Osteocyte (in vitro differentiated cells): ENCODE measurements around the gene NBEA. TPM values are rescaled to one million over a fixed set of nuclear protein-coding genes. Genes with fewer than 3 reads are reported as not detected.
"Not testable (repeated sequence)": the region's sequence is repeated elsewhere in the genome, so short reads cannot be mapped to it uniquely, and the experiment has no call there.

Experiments
- DNase-seq: peaks from one replicate; pipeline ENCODE4 v3.0.0; 2021; ENCODE audit warnings: mixed read lengths; ENCODE audit not compliant: unreplicated experiment; ENCODE audit errors: extremely low spot score
- H3K27ac Mint-ChIP-seq: one replicate; pipeline ENCODE4 v1.8.0; 2021; ENCODE audit warnings: mild to moderate bottlenecking, mixed read lengths; ENCODE audit not compliant: unreplicated experiment
- H3K27me3 Mint-ChIP-seq: one replicate; pipeline ENCODE4 v1.8.0; 2021; ENCODE audit warnings: mixed read lengths; ENCODE audit not compliant: unreplicated experiment
- H3K36me3 Mint-ChIP-seq: one replicate; pipeline ENCODE4 v1.8.0; 2021; ENCODE audit warnings: mixed read lengths; ENCODE audit not compliant: unreplicated experiment
- H3K4me1 Mint-ChIP-seq: one replicate; pipeline ENCODE4 v1.8.0; 2021; ENCODE audit warnings: mixed read lengths; ENCODE audit not compliant: unreplicated experiment
- H3K4me3 Mint-ChIP-seq: one replicate; pipeline ENCODE4 v1.8.0; 2021; ENCODE audit warnings: mild to moderate bottlenecking, moderate library complexity, mixed read lengths; ENCODE audit not compliant: unreplicated experiment
- H3K9me3 Mint-ChIP-seq: one replicate; pipeline ENCODE4 v1.8.0; 2021; ENCODE audit warnings: mixed read lengths; ENCODE audit not compliant: unreplicated experiment
- total RNA-seq: library from RNA; stranded (reverse); gene quantifications from 2 replicates; pipeline ENCODE4 v1.2.1, GENCODE V29; 2021
- TF ChIP-seq, protein P1 (sequence below): fragments of 200-600 bp; sonication (generic); IDR thresholded peaks from 2 replicates; pipeline ENCODE4 v1.5.0; 2021; ENCODE audit warnings: antibody characterized with exemption, mild to moderate bottlenecking, moderate library complexity

Gene NBEA
- total RNA-seq, 1 donor from 2014 or later, result 10.9 TPM

DNA sequence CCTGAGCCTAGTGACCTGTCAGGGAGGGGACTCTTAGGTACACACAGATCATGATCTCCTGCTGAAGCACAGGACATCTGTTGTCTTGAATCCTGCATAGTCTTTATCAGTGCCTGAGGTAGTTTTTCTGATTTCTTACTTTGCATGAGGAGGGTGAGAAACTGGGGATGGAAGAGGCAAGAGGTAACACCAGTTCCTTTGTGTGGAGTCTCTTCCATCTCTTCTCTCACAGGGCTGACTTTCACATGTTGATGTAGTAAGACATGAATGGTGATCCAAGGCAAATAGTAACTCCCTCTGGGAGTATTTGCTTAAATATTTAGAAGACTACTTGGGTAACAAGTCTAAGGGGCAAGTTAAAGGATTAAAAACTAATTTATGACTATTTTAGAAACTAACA, 9.5 kb downstream of the NBEA start:
- TF ChIP-seq, protein P1, sequence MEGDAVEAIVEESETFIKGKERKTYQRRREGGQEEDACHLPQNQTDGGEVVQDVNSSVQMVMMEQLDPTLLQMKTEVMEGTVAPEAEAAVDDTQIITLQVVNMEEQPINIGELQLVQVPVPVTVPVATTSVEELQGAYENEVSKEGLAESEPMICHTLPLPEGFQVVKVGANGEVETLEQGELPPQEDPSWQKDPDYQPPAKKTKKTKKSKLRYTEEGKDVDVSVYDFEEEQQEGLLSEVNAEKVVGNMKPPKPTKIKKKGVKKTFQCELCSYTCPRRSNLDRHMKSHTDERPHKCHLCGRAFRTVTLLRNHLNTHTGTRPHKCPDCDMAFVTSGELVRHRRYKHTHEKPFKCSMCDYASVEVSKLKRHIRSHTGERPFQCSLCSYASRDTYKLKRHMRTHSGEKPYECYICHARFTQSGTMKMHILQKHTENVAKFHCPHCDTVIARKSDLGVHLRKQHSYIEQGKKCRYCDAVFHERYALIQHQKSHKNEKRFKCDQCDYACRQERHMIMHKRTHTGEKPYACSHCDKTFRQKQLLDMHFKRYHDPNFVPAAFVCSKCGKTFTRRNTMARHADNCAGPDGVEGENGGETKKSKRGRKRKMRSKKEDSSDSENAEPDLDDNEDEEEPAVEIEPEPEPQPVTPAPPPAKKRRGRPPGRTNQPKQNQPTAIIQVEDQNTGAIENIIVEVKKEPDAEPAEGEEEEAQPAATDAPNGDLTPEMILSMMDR, result no peak
- Mint-ChIP-seq H3K36me3 (peaks cover 4% of the 10 kb centered on the region), H3K27ac (no peak overlapping the region), H3K9me3 (peaks cover 6% of the 10 kb centered on the region), H3K27me3 (no peaks in the 10 kb centered on the region), H3K4me3 (no peak overlapping the region), H3K4me1 (no peaks in the 10 kb centered on the region)
- DNase-seq, result no peak

DNA sequence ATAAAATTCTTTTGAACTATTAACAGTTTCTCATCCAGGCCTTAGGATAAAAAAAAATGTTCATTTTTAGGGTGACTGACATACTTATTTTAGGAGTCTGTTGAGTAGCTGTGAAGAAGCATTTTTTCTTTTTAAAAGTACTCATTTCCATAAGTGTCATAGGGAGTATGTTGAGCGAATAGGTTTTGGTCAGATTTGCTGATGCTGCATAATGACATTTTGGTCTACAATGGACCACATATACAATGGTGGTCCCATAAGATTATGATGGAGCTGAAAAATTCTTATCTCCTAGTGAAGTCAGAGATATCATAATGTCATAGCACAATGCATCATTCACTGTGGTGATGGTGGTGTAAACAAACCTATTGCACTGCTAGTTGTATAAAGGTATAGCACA, 17.4 kb downstream of the NBEA start:
- Mint-ChIP-seq H3K36me3 (no peaks in the 10 kb centered on the region), H3K9me3 (no peaks in the 10 kb centered on the region), H3K27ac (no peak overlapping the region), H3K27me3 (no peaks in the 10 kb centered on the region), H3K4me3 (no peak overlapping the region), H3K4me1 (peaks cover 12% of the 10 kb centered on the region)
- DNase-seq, result no peak
- TF ChIP-seq, protein P1, result no peak

DNA sequence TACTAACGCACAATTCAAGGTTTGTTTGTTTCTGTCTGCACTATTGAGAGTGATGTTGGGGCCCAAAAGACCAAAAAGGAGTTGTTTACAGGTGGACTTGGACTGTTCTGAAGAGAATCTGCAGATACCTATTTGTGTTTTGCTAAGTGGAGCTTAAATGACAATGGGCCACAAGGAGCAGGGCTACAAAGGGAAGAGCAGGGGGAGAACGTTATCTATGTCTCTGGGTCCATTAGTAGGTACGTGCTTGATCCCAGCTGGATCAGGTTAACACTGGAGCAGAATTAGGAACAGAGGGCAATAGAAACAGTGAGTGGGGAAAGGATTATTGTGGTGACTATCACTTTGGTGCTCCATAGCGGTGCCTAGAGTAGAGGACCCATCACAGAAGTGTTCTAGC, 22.5 kb downstream of the NBEA start:
- DNase-seq, result no peak
- Mint-ChIP-seq H3K27ac (no peak overlapping the region), H3K36me3 (no peaks in the 10 kb centered on the region), H3K4me3 (no peak overlapping the region), H3K4me1 (peaks cover 3% of the 10 kb centered on the region), H3K27me3 (no peaks in the 10 kb centered on the region), H3K9me3 (no peaks in the 10 kb centered on the region)
- TF ChIP-seq, protein P1, result no peak

DNA sequence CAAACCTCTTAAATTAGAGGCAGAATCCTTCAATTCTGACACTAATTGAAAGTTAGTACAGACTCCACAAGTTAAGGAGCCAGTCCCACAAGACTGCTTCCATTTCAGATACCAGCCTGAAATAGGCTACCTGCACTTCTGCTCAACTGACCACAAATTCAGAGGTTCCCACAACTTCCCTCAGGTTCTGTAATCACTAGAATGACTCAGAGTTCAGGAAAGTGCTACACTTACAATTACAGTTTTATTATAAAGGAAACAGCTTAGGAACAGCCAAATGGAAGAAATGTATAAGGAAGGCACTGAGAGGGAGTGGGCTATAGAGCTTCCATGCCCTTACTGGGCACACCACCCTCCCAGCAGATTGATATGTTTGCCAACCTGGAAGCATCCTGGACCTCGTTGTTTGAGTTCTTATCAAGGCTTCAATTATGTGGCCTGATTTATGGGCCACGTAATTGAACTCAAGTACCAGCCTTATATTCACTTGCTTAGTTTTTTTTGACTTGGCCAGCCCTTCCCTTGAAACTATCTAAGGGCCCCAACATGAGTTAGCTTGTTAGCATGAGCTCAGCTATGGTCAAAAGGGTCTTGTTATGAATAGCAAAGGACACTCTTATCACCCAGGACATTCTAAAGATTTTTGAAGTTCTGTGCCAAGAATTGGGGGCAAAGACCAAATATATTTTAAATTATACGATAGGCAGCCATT, 25.9 kb downstream of the NBEA start:
- Mint-ChIP-seq H3K36me3 (no peaks in the 10 kb centered on the region), H3K9me3 (peaks cover 21% of the 10 kb centered on the region), H3K27ac (no peak overlapping the region), H3K4me1 (peaks cover 11% of the 10 kb centered on the region), H3K4me3 (no peak overlapping the region), H3K27me3 (no peaks in the 10 kb centered on the region)
- DNase-seq, result no peak
- TF ChIP-seq, protein P1, result no peak

DNA sequence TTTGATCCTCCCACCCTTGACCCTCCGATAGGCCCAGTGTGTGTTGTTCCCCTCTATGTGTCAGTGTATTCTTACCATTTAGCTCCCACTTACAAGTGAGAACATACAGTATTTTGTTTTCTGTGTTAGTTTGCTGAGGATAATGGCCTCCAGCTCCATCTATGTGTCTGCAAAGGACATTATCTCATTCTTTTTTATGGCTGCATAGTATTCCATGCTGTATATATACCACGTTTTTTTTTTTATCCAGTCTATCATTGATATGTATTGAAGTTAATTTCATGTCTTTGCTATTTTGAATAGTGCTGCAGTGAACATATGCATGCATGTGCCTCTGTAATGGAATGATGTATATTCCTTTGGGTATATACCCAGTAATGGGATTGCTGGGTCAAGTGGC, 27.5 kb downstream of the NBEA start:
- Mint-ChIP-seq H3K4me1 (peaks cover 11% of the 10 kb centered on the region), H3K9me3 (peaks cover 24% of the 10 kb centered on the region)
- not testable (repeated sequence) for H3K4me3 Mint-ChIP-seq, H3K27ac Mint-ChIP-seq, DNase-seq, H3K36me3 Mint-ChIP-seq, H3K27me3 Mint-ChIP-seq
